Endometrial microvascular endothelial cells (primary cell): ENCODE measurements around the gene HSD17B12. TPM values are rescaled to one million over a fixed set of nuclear protein-coding genes. Genes with fewer than 3 reads are reported as not detected.

ENCODE experiments used
- in situ Hi-C: cut with HindIII; loops from 2 replicates; pipeline ENCODE4 v1.10.0; 2017; ENCODE audit warnings: low sequenced_read_pairs, low pct_unique_long_range_greater_than_20kb; ENCODE audit errors: inconsistent ontology term
- total RNA-seq: library from RNA; depleted of rRNA; stranded (reverse); fragments of >200 nt; gene quantifications from one replicate; pipeline ENCODE4 v1.2.3, GENCODE V29; 2015; ENCODE audit errors: inconsistent ontology term

The HSD17B12 gene
- total RNA-seq, 1 donor from 2014 or later, result 80.3 TPM

DNA sequence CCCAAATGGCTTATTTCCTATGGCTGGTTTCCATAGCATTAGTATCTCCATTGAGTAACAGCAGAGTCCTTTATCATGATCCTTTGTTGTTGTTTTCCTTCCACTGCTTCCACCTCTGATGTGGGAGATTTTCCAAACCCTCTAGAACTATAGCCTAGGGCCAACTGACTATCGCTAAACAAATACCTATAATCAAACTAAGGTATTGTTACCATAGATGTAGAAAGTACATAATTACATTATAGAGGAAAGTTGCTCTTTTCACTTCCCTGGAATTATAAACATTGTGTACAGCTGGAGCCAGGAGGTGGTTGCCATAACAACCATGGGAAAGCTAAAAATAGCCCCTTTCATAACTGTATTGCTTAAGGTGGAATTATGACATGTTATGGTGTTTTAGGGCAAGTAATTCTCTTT is 153.1 kb downstream of the HSD17B12 start:
- in situ Hi-C loops, result no loop called here

GRCh38 chr11:43834286-43834685 is 153.7 kb downstream of the HSD17B12 start:
- in situ Hi-C loops, result no loop called here

DNA sequence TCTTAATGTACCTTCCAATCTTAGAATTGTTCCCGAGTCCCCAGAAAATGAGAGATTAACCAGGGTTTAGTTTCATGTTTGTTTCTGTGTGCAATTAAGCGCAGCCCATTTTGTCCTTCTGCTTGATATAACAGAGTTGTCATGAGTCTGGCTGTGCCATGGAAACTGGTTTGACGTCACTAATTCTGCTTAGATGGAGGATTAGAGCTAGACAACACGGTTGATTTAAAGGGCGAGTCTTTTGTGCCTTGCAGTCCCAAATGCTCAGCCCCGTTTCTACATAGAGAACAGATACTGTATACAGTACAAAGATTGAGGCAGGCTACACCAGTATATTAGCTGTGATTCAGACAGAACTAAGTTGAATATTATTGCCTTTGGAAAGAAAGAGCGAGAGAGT is 154.6 kb downstream of the HSD17B12 start:
- in situ Hi-C loops, result no loop called here

GRCh38 chr11:43837879-43838278 is 157.3 kb downstream of the HSD17B12 start:
- in situ Hi-C loops, result no loop called here

DNA sequence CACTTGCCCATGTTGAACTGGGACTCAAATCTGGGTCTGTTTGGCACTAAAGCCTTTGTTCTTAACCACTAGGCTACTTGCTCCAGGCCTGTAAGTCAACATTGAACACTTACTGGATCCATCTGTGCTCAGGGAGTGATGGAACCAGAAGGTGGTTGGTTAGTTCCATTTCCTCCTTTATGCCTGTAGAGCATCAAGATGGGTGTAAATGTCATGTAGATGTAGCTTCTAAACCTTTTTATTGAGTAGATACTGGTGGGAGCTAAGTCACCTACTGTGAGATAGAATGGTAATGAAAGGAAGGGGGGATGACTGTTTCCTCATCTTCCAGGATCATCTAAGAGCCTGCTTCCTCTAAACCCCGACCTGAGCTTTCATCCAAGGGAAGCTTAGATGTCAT is 161.5 kb downstream of the HSD17B12 start:
- in situ Hi-C loops, result no loop called here

GRCh38 chr11:43845816-43846215 is 165.3 kb downstream of the HSD17B12 start:
- in situ Hi-C loops, result no loop called here

GRCh38 chr11:43852057-43852636 is 171.6 kb downstream of the HSD17B12 start:
- in situ Hi-C loops, result no loop called here

GRCh38 chr11:43853781-43854180 is 173.2 kb downstream of the HSD17B12 start:
- in situ Hi-C loops, result no loop called here

GRCh38 chr11:43856993-43857392 is 176.5 kb downstream of the HSD17B12 start:
- in situ Hi-C loops, result no loop called here

- in situ Hi-C loops, result no loop called here
These were observed 180.6 kb downstream of the HSD17B12 start for GRCh38 chr11:43861141-43861540.

DNA sequence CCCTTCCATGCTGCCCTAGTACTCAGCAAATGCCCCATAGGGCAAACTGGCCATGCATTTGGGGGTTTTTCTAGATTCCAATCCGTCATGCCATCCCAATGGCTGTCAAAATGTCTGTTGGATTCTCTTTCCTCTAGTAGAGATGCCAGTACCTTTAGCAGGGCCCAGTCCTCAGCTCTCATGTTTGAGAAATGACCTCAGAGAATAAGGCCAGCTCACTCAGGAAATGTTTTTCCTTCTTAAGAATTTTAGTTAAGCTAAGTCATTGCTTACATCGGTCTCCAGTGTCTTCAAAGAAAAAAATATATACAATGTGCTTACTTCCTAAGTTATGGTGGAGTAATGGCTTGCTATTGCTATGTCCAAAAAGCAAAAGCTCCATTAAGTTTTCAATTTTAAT is 186.0 kb downstream of the HSD17B12 start:
- in situ Hi-C loops, result no loop called here

GRCh38 chr11:43866969-43867368 is 186.4 kb downstream of the HSD17B12 start:
- in situ Hi-C loops, result no loop called here

GRCh38 chr11:43868852-43869567 is 188.5 kb downstream of the HSD17B12 start:
- in situ Hi-C loops, result no loop called here

GRCh38 chr11:43871051-43871450 is 190.5 kb downstream of the HSD17B12 start:
- in situ Hi-C loops, result no loop called here

GRCh38 chr11:43872995-43873394 is 192.5 kb downstream of the HSD17B12 start:
- in situ Hi-C loops, result no loop called here

DNA sequence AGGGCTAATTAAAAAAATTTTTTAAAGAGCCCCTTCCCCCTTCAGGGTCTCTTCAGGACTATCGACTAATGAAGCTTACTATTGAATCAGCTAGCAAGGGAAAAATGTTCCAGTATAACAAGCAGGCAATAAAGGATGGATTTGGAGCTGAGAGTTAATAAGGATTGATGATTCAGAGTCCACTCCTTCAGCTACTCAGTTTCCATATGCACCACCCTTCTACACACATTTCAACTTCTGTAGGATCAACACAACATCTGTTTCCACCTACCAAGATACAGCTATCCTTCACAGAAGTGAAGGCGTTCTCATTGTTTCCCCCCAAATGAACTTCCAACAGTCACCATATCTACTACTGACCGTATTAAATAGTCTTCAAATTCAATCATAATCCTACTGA is 193.5 kb downstream of the HSD17B12 start:
- in situ Hi-C loops, result no loop called here

DNA sequence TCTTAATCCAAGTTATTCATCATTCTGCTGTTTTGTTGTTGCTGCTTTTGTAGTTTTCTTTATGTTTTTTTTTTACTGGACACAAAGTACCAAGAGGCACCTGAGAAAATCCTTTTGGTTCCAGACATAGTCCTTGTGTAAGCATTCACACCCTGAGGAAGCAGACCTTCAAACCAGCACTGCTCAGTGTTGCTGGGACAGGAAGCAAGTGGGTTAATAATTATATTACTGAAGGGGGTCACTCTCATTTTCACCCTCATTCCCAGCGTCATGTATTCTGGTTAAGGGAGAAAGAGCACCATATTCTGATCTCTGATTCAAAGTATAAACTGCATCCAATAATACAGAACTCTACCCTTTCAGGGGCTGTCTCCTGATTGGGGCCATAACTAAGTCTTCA is 194.2 kb downstream of the HSD17B12 start:
- in situ Hi-C loops, result no loop called here

GRCh38 chr11:43879789-43880639 is 199.5 kb downstream of the HSD17B12 start:
- in situ Hi-C loops, result no loop called here

- in situ Hi-C loops, result no loop called here
These were observed 200.2 kb downstream of the HSD17B12 start, which contains the start of gene ALKBH3 for GRCh38 chr11:43880640-43881159. TSS of gene ALKBH3 (plus strand) at chr11:43880831. CDS start at chr11:43882653, 1,822 bp downstream.
